ENCODE measurements around the gene PEX19.

- no peak for TF ChIP-seq POLR2A (IDR thresholded peaks at IDR 0.05; ENCODE audit: extremely low read depth, insufficient read length)
- TF ChIP-seq CTCF (IDR thresholded peaks at IDR 0.05; ENCODE audit: low read depth, low read length), result no peak
- no peak for TF ChIP-seq MAX (IDR thresholded peaks at IDR 0.05; ENCODE audit: low read depth, low read length)
These were observed 41.2 kb downstream of the PEX19 start for GRCh38 chr1:160243767-160244166.
